ENCODE measurements around the gene LGALS3BP.

LGALS3BP gene

DNA sequence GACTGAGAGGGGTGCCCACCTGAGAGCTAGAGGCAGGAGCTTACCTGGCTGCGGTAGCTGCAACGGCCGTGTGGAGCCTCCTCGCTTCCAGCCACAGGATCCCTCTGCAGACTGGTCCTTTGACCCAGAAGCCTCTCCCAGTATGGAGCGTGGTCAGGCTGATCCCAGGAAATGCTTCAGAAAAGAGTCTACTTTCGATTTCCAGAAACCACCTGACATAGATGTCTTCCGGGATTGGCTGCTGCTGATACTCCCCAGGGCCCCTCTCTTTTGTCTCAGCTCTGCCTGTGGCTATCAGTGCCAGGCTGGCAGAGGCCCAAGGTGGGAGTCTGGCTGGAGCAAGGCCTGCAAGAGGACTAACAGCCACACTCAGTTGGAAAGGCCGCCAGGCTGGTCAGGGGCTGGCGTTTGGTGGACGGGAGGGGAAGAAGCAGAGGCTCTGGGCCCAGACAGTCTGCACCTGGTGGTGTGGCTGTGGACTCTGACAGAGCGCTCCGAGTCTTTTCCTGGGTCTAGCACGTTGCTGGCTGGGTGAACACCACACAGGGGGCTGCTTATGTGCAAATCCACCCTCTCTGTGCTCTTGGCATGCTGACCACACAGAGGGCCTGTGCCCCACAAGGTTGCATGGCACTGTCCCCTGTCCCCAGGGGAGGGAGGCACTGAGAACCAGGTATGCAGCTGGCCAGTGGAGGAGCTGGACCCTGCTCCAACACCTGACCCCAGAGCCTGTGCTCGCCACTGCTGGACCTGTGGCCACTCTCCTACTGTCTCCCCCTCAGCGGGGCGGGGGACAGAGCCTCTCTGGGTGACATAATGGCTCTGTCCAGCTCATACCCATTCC, at the start of gene LGALS3BP:
LGALS3BP (minus strand) TSS at position 144 of the 844 bp plus-strand sequence. CDS start 2,732 bp downstream, outside the sequence.
- Histone ChIP-seq H3K4me3 (ENCODE audit: insufficient read depth, low read length, poor library complexity, severe bottlenecking) (no peak within 1 kb of the TSS), H3K9ac (ENCODE audit: low read length) (no peak within 1 kb of the TSS), H3F3A (ENCODE audit: insufficient read depth) (no peaks in the 10 kb centered on the region), H4K20me1 (ENCODE audit: low read depth, low read length) (no peaks in the 10 kb centered on the region), H3K79me2 (ENCODE audit: insufficient read depth, low read length) (no peaks in the 10 kb centered on the region), H3K9me3 (ENCODE audit: insufficient read depth, low read length) (no peaks in the 10 kb centered on the region), H3K27ac (ENCODE audit: low read depth, low read length) (no peak within 1 kb of the TSS), H3K27me3 (ENCODE audit: low read length) (no peaks in the 10 kb centered on the region), H3K9me2 (replicated peaks; ENCODE audit: insufficient read depth, low read length) (no peaks in the 10 kb centered on the region), H3K36me3 (ENCODE audit: low read length) (no peaks in the 10 kb centered on the region), H3K4me2 (ENCODE audit: low read depth, low read length, poor library complexity, severe bottlenecking) (no peak within 1 kb of the TSS), H2AFZ (ENCODE audit: low read depth, low read length, severe bottlenecking) (no peak within 1 kb of the TSS)
- TF ChIP-seq EZH2phosphoT487 (conservative IDR thresholded peaks at IDR 0.05; ENCODE audit: low read length): no peak
- TF ChIP-seq CTCF (IDR thresholded peaks at IDR 0.05; ENCODE audit: insufficient read depth, low read length, poor library complexity, severe bottlenecking): no peak

DNA sequence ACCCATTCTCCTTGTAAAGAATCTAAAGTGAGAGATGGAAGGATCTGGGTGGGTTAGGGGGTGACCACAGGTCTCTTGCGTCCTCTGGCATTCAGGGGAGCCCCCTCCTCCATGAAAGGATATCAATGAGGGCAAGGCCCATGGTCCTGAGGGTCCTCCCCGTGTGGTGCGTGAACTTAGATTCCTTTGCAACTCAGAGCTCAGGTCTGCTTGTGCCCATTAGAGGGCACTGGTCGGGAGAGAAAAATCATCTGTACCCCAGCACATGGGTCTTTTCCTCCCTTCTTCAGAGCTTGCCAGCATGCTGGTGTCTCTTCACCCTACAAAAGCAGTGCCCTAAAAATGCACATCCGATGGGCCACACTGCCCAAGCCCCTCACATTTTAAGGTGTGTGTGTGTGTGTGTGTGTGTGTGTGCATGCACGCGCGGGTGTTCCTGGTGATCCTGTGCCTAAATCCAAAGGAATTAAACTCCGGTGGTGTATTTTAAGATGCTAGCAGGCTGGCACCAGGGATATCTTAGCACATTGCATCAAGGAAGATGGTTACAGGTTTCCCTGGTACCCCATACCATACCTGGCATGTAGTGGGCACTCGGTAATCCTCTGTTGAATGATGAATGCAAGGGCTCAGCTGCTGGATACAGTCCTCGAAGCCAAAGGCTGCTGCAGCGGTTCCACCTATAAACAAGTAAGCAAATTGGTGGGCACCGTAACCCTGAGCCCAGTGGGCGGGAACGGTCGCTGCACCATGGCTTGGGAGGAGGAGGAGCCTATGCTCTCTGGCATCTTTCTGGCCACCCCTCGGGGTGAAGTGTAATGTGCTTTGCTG, 49.0 kb upstream of the LGALS3BP start:
- Histone ChIP-seq H3F3A (ENCODE audit: insufficient read depth) (no peaks in the 10 kb centered on the region), H3K4me3 (ENCODE audit: insufficient read depth, low read length, poor library complexity, severe bottlenecking) (no peak overlapping the region), H3K79me2 (ENCODE audit: insufficient read depth, low read length) (no peaks in the 10 kb centered on the region), H3K9me2 (replicated peaks; ENCODE audit: insufficient read depth, low read length) (no peaks in the 10 kb centered on the region), H3K27ac (ENCODE audit: low read depth, low read length) (no peak overlapping the region), H3K36me3 (ENCODE audit: low read length) (no peaks in the 10 kb centered on the region), H3K4me2 (ENCODE audit: low read depth, low read length, poor library complexity, severe bottlenecking) (no peak overlapping the region), H2AFZ (ENCODE audit: low read depth, low read length, severe bottlenecking) (no peak overlapping the region), H3K9ac (ENCODE audit: low read length) (no peak overlapping the region), H3K27me3 (ENCODE audit: low read length) (no peaks in the 10 kb centered on the region), H4K20me1 (ENCODE audit: low read depth, low read length) (no peaks in the 10 kb centered on the region), H3K9me3 (ENCODE audit: insufficient read depth, low read length) (no peaks in the 10 kb centered on the region)
- no peak for TF ChIP-seq EZH2phosphoT487 (conservative IDR thresholded peaks at IDR 0.05; ENCODE audit: low read length)
- TF ChIP-seq CTCF (IDR thresholded peaks at IDR 0.05; ENCODE audit: insufficient read depth, low read length, poor library complexity, severe bottlenecking): no peak

DNA sequence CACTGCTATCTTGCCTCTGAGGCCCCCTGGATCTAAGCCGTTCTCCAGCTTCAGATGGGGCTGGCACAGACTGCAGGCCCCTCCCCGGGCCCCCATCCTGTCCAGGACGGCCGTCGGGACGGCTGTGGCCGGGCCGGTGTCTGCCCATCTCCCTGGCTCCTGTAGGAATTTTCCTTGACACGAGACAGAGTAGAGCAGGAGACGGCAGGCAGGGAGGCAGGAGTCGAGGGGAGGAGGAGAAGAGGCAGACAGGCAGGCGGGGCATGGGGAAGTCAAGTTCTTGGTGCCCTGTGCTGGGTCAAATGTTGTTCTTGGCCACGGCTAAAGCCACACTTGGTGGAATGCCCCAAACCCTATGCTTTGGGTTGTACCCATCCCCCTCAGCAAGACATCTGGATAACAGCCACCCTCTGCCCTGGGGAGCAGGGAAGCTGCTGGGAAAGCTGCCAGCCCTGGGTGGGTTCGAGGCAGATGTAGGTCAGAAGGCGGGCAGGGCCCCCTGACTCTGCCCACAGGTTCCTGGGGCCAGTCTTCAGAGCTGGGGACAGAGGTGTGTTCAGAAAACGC, 48.3 kb upstream of the LGALS3BP start:
- TF ChIP-seq CTCF (IDR thresholded peaks at IDR 0.05; ENCODE audit: insufficient read depth, low read length, poor library complexity, severe bottlenecking) (no peak), EZH2phosphoT487 (conservative IDR thresholded peaks at IDR 0.05; ENCODE audit: low read length) (no peak)
- Histone ChIP-seq H3K27ac (ENCODE audit: low read depth, low read length) (no peak overlapping the region), H3K4me3 (ENCODE audit: insufficient read depth, low read length, poor library complexity, severe bottlenecking) (no peak overlapping the region), H3K27me3 (ENCODE audit: low read length) (no peaks in the 10 kb centered on the region), H4K20me1 (ENCODE audit: low read depth, low read length) (no peaks in the 10 kb centered on the region), H3K36me3 (ENCODE audit: low read length) (no peaks in the 10 kb centered on the region), H3K9me2 (replicated peaks; ENCODE audit: insufficient read depth, low read length) (no peaks in the 10 kb centered on the region), H2AFZ (ENCODE audit: low read depth, low read length, severe bottlenecking) (no peak overlapping the region), H3F3A (ENCODE audit: insufficient read depth) (no peaks in the 10 kb centered on the region), H3K9ac (ENCODE audit: low read length) (no peak overlapping the region), H3K79me2 (ENCODE audit: insufficient read depth, low read length) (no peaks in the 10 kb centered on the region), H3K4me2 (ENCODE audit: low read depth, low read length, poor library complexity, severe bottlenecking) (no peak overlapping the region), H3K9me3 (ENCODE audit: insufficient read depth, low read length) (no peaks in the 10 kb centered on the region)

Measured in SU-DHL-6 (cell line).